Stimulated activated CD8-positive, alpha-beta memory T cell treated with anti-CD3 and anti-CD28 coated beads, Interleukin-4, amount 100 ng/mL, for 48 hours (primary cell): ENCODE data around the gene PCDH9.
"Not testable (repeated sequence)": the region's sequence is repeated elsewhere in the genome, so short reads cannot be mapped to it uniquely, and the experiment has no call there.

ENCODE experiments used
- DNase-seq: peaks from one replicate; pipeline ENCODE4 v3.0.0-alpha.2; 2020

Gene PCDH9

DNA sequence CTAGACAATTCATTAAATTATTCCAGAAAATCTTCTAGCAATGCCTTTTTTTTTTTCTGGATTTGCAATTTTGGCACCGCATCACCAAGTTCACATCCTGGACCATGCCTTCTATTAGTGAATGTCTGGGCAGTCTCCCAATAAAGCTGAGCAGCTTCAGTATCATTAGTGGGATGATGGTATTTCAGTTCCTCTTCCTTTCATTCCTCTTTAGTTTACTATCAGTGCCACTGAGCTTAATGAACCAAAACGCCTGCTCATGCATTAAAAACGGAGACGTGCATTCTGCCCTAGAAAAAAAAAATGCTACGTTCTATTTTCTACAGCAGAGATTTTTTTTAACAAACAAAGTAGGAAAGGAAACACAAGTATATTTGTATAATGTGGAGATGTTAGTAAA is 343.0 kb downstream of the PCDH9 start:
- no peak for DNase-seq

DNA sequence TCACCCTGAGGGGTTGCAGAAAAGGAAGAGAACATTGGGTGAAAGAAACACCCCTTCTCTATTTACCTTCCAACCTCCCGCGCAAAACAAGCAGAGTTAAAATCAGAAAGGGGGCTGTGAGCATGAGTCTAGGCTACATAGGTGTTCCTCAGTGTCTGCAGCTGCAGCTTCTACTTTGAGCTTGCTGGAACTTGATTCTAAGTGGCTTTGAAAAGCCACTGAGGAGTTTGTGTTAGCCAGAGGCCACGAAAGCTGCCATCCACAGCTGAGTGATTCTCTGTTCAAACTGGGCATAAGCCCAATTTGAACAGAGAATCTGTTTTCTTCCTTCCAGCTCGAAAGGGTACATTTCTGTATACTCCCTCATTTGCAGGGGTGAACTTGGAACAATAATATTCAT is 343.9 kb downstream of the PCDH9 start:
- no peak for DNase-seq

DNA sequence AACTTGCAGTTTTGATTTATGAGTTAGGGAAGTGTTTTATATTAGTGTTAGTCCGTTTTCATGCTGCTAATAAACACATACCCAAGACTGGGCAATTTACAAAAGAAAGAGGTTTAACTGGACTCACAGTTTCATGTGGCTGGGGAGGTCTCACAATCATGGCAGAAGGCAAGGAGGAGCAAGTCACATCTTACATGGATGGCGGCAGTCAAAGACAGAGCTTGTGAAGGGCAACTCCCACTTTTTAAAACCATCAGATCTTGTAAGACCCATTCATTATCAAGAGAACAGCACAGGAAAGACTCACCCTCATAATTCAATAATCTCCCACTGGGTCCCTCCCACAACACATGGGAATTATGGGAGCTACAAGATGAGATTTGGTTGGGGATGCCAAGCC is 349.0 kb downstream of the PCDH9 start:
- DNase-seq, result not testable (repeated sequence)

DNA sequence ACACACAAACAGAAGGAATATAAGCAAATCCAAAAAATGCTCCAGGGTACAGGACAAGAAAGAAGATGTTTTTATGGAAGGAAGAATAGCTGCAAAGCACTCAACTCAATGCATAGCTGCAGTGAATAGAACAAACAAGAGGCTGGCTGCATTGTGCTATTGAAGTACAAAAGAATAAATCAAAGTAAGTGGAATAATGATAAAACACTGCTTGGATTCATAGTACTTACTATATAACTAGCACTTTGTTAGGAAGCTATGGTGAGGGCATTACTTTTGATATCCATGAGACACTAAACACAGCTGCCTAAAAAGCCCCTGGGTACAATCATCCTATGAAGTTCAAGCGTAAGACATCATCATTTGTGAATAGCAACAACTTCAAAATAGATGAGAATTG is 350.1 kb downstream of the PCDH9 start:
- DNase-seq, result no peak

DNA sequence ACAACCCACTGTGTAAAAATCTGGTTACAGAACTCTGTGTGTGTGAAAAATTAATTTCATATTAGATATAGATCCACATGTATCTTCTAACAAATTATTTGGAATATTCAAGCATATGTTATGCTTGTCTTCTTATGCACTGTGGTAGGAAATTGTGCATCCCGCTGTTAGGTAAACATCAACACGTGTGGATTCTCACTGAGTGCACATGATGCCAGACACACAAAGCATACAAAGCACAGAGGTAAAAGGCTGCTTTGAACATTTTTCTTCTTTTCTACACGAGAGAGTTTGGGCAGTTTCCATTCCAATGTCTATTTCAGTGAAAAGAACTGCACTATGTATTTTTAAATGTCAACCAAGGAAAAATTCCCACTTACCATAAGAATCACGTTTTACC is 354.9 kb downstream of the PCDH9 start:
- DNase-seq, result no peak

DNA sequence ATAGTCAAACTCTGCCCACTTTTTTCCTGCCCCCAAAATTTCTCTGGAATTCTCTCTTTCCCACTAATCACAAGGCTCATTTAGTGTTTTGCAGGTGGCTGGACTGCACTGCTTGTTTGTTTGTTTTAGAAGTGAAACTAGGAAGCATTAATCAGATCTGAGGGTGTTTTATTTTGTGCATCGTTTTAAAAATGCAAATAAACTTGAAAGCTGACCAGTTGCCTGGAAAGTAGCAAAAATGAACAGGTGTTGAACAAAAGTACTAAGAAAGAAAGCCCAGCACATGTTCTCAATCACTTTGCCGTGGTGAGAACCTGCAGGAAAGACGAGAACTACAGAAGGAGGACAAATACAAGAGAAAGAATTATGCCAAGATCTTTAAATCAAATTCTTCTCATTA is 365.5 kb downstream of the PCDH9 start:
- no peak for DNase-seq

DNA sequence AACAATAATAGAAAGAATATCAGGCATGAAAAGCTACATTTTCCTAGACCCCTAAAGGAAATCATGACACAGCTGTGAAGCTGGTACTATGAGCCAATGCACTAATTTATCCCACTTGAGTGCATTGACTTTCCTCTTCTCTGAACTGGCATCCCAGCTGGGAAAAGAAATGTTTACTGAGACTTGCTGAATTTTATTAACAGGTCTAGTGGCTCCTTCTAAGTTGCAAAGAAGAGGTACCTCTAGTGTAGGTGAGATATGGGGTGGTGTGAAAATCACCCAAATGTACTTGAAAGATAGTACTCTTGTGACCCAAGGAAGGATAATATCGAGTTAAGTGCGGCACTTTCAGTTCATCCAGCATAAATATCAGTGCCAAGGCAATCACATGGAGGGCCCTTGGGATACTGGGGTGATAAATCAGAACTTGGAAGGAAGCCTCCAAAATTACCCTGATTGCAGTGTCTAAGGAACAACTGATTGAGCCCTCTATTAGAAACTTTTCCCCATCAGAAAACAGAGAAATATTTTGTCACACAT is 369.2 kb downstream of the PCDH9 start:
- no peak for DNase-seq

DNA sequence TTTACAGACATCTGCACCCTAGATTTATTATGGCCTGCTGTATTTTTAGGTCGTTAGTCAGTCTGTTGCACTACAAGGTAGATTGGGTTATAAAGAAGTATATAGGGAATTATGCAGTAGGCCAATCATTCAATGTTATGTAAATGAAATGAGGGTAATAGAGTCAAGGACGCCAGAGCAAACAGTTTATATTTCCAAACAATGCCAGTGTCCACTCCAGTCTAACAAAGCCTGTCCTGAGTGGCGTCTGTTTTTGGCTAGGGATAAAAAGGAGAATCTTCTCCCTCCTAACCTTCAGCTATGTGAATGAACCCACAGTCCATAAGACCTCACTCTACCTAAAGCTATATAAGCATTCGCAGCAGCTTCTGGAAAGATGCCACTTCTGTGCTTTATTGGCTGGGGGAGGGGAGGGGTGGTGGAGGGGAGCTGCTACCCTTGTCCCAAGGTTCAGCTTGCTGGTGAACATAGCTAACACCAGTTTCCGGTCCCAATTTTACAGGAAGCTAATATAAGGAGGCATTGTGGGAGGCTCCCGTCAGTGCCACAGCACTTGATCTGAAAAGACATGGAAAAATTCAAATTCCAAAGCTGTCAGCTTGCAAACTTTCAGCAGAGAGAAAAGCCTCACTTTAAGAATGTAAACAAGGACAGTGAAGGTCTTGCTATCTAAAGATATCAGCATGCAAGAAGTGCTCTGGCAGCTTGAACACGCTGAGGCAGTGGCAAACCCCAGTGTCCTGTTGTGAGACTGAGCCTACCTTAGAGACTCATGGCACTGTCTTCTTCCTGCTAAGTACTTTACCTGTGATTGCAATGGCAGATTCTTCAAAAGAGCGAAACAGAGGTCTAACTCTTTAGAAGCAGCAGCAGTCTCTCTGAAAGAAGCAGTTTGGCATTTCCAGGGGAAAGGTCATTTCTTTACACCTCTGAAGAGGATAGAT is 369.9 kb downstream of the PCDH9 start:
- no peak for DNase-seq

DNA sequence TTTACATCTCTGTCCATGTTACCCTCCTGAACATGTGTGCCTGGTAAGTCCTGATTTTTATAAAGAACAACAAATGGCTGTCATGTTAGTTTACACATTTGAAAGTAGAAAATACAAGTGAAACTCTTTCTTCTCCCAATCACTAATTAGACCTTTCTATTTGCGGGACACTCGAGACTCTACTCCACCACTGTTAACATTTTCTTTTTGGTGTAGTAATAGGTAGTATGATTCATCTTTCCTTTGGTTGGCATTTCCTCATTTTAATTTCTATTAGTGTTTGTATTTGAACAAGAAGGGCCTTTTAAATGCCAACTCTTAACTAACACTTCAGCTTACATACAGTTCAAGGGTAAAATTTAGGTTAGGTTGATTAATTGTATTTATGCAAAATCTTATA is 371.1 kb downstream of the PCDH9 start:
- no peak for DNase-seq

DNA sequence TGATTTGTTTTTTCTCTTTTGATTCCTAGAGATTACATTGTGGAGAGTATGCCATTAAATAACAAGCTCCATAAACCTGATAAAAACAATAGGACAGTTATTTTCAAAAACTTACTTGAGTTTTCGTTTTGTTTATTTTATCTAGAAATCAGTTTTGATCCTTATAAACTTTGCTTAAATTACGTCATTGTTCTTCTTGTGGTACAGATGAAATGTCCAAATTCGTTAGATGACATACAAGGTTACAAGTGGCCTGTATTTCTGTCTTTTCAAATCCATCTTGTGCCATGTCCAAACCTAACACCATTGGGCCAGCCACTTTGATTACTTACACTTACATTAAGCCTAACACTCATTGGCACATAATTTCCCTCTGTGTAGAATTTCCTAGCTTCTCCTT is 372.0 kb downstream of the PCDH9 start:
- DNase-seq, result no peak

DNA sequence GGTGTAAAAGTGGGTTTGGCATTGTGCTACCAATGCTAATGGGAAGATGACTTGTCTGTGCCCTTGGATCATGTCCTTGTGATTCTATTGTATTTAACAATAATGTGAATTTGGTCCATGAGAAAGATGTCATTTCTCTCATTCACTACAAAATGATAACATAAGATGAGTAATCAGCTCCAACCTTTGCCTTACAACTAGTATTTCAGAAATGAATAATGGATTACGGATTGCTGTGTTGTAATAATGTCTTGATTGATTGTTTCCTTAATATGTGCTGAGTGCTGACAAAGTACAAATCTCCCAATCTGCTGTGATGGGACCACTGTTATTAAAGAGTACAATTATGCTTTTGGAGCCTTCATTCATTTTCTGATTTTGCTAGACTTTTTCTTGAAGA is 375.0 kb downstream of the PCDH9 start:
- no peak for DNase-seq

DNA sequence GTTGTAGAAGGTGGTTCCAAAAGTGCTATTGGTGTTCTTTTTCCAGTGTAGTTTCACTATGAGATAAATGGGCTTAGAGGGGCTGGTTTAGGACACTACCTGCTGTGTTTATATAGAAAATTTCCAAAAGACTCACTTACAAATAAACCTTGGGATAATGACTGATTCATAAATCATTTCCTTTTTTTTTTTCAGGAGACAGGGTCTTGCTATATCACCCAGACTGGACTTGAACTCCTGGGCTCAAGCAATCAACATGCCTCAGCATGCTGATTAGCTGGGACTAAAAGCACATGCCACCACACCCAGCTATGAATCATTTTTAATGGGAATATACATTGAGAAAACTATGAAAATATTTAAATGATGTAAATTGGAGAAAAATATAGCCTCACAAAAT is 376.6 kb downstream of the PCDH9 start:
- DNase-seq, result no peak

DNA sequence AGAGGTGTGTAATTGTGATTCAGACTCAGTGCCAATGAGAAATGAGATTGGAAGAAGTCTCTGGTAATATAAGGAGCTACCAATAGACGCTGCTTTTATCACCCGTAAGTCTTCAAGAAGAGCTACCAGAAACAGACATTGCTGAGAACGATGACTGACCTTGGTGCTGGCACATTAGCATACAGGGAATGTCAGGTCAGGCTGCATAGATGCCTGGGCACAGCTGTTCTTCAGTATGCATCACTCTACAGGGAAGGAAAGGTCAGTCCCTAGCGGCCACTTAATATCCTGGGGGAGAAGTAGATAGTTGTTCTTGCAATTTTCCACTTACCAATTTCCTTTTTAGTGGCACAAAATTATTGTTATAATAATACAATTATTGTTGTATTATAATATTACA is 380.4 kb downstream of the PCDH9 start:
- no peak for DNase-seq

DNA sequence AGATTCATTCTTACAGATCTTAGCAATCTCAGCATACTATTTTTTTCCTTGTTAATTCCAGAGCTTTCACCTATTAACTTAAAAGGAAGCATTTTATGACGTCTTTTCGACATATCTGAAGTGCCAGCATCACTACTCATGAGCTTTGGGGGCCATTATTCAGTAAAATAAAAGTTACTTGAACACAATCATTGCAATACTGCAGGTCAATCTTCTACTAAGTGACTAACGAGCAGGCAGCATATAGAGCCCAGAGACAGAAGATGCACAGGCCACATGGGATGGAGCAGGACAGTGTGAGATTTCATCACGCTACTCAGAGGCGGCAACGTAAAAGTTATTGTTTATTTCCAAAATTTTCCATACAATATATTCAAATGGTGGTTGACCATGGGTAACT is 382.6 kb downstream of the PCDH9 start:
- no peak for DNase-seq

DNA sequence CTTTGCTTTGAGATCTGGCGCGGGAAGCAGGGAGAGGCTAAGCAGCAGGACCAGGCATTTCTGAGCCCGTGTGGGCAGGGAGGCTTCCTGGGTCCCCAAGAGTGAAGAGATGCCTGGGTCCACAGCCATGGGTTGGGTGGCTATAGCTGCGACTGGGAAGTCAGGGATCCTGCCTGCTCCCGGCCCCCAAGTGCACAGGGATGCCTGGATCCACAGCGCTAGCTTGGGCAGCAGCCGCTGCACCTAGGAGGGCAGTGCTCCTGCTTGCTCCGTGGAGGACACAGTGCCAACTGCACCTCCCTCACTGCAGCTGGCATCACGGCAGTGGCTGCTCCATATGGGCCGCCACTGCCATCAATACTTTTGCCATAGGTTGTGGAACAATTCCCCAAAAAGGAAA is 384.7 kb downstream of the PCDH9 start:
- no peak for DNase-seq

DNA sequence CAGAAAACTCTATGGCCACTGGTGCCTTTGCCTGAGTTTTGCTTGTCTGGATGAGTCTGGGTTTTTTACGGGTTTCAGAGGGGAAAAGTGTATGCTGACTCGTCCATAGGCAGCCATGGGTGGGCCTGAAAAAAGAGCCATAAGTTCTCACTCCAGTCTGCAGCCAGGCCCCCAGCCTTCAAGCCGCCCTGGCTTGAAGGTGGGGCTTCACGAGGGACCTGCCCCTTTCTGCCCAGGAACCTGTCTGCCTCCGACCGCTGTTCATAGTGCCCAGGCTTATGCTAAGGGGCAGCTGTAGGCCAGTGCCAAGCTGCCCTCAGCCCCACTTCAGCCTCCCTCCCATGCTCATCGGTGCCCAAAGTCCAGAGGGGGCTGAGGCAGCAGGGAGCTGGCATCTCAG is 385.2 kb downstream of the PCDH9 start:
- DNase-seq, result no peak

DNA sequence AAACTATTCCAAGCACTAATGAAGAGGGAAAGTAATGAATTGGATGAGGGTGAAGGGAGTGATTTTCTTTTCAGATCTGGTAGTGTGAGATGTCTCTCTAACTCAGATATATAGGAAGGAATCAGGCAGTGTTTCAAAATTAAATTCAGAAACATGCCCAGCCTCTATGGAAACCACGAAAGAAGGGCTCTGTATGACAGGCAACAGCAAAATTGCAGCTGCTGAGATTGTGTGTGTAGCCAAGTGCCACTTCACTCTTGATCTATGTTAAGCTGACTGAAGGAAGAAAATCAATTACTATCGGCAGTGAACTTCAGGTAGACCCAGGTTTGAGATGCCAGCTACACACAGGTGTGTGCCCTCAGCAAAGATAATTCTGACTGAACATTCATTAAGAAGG is 387.4 kb downstream of the PCDH9 start:
- DNase-seq, result no peak

DNA sequence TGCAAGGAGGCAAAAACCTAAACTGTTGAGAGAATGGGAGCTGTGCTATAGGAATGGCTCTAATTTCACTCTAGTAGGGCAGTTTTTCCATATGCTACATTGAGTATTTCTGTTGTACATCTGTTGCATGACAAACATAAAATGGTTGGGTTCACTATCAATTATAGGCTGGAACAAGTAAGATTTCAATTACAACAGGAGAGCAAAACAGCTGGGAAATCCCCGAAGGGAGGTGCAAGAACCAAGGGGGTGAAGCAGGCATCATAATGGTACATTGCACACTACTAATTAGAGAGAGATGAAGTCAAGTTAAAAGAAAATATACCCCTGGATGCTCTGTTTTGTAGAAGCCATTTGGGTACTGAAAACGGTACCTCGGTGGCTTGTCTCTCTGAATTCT is 389.5 kb downstream of the PCDH9 start:
- DNase-seq, result no peak

DNA sequence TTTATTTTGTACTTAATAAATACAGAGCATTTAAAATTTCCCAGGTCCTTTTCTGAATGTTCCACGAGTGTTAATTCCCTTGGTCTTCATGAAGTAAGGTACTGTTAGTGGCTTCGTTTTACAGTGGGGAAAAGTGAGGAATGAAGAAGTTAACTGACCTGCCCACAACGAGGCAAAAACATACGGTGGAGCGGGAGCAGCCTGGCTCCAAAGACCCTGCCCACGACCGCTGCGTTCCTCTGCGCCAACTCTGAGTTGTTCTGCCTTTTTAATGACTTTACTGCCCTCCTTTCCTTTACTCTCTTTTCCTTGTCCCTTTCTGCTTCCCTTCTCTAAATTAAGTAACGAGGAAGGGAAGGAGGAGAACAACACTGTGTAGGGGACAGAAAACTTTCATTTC is 392.9 kb downstream of the PCDH9 start:
- DNase-seq, result no peak

DNA sequence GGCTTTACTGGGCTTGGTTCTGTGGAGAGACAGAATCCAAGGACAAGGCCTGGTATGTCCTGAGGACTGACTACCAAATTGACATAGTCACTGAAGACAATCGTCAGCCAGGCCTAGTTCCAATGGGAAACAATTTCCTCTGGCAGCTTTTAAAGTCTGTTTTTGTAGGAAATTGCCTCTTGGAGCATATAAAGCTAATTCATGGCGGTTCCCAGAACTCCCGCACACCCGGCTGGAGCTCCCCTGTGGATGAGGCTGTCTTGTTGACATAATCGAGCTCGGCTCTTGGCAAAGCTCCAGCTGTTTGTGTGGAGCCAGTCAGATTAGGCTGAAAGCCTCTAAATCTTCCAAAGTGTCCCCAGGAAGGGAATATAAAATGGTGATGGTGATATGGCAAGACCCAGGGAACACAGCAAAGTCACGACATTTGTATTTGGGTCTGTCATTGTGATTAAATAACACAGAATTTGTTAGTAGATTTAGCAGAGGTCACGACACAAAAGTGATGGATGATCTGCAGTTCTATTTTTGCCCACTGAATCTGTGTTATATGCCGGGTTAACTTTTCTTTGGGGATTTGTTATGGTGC is 395.0 kb downstream of the PCDH9 start:
- no peak for DNase-seq

DNA sequence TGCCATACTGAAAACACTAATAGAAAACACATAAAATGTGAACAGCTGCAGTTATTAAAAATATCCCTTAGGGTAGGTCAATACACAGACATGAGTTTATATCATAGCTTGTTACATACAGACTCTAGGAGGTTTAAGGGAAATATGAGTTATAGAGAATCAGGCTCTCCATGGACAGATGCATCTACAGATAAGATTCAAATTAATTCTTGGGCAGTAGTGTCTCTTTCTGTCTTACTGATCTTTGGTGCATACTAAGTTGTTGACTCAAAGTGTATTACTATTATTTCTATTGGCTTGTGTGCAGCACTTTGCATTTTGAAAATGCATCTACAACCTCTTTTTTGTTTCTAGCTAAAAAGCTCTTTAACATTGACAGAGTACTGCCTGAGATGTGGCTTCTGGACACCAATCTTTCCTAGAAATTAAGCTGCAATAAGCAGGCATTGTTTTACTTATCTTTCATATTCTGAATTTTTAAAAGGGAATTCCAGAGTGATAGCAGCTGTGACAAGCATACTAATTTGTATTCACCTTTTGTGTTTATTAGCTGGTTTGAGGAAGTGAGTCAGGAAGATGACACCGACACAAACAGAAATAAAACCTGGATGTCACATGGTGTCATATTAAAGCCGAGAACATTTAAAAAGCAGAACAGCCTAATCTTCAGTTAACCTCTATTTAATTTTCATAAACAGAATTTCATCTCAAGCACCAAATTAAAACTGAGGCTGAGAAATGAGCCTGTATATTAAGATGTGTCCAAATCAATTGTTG is 399.0 kb downstream of the PCDH9 start:
- no peak for DNase-seq

DNA sequence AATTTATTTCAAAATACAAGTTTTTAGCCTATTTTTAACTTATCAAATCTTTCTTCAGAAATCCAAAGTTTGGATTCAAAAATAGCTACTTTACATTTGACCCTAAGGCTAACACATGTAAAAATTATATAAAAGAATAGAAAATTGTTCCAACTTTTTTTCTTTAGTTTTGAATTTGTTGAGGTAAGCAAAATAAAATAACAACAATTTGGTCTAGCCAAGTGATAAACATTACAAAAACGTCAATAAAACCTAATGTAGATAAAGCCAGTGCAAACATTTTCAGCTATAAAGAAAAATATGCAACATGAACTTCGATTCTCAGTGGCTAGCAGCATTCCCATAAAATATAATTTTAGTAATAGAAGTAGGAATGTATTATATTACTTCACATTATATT is 400.3 kb downstream of the PCDH9 start:
- DNase-seq, result no peak

DNA sequence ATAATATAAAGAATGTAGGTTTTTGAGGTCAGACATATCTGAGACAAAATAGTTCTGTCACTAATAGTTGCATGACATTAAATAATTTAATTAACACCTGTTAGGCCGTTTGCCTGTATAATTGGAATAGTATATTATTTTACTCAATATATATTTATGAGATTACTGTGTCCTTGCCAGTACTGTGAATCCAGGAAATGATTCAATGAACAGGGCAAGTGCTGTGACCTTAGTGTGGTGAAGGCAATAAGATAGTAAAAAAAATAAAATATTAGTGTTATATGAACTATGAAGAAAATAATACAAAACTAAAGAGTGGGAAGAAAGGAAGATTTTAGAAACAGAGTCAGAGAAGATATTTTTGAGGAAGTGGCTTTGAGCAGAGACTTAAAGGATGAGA is 403.7 kb downstream of the PCDH9 start:
- DNase-seq, result no peak

DNA sequence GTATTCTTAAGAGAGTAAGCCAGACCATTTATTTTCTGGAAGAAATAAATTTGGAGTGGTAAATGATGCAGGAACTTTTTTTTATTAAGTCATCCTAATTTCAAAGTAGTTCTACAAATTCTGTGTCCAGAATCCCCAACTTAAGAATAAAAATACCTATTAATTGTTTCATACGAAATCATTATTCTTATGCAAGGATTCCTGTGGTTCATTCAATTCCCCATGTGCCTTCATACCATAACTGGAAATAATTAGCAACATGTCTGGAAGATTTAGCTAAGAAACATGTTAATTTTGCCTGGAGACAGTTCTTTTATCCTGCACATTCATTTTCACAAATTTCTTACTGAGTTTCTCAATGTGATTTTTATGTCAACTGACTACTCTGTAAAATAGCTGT is 408.6 kb downstream of the PCDH9 start:
- DNase-seq, result no peak
